GM12892 (cell line): Measurements from ENCODE around the gene OR2T34.
"Not testable (repeated sequence)": the region's sequence is repeated elsewhere in the genome, so short reads cannot be mapped to it uniquely, and the experiment has no call there.

Source experiments
- DNase-seq: peaks from one replicate; pipeline ENCODE4 v3.0.0; 2011; ENCODE audit not compliant: insufficient read length
- FAIRE-seq: peaks from 2 replicates; lab custom pipeline; 2011; peaks lifted over from hg19 to GRCh38; lab: Jason Lieb, UNC
- POLR2A ChIP-seq: IDR thresholded peaks from 2 replicates; pipeline ENCODE4 v1.6.1; 2011; ENCODE audit warnings: low read depth, low read length, control low read depth
- POLR2AphosphoS5 ChIP-seq: IDR thresholded peaks from 2 replicates; pipeline ENCODE4 v1.6.1; 2011; ENCODE audit warnings: low read depth, low read length, control low read depth
- TAF1 ChIP-seq: IDR thresholded peaks from 2 replicates; pipeline ENCODE4 v1.6.1; 2011; ENCODE audit warnings: low read depth, mild to moderate bottlenecking, control low read depth, low read length, borderline replicate concordance

Gene OR2T34

DNA sequence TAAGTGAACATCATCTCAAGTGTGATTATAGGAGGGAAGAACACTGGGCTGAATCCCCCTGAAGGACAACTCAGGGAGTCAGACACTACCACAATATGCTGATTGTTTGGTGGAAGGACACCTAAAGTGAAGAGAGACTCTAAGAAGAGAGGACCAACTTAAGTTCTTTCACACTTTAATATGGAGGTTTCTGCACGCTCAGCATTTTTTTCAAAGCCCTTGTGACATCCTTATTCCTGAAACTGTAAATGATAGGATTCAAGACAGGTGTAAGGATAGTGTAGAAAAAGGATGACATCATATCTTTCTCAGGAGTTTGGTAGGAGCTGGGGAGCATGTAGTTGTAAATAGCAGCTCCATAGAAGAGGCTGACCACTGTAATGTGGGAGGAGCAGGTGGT lies 18.1 kb upstream of the OR2T34 start:
- no peak for FAIRE-seq
- TF ChIP-seq POLR2A (no peak), TAF1 (no peak), POLR2AphosphoS5 (no peak)
- no peak for DNase-seq

DNA sequence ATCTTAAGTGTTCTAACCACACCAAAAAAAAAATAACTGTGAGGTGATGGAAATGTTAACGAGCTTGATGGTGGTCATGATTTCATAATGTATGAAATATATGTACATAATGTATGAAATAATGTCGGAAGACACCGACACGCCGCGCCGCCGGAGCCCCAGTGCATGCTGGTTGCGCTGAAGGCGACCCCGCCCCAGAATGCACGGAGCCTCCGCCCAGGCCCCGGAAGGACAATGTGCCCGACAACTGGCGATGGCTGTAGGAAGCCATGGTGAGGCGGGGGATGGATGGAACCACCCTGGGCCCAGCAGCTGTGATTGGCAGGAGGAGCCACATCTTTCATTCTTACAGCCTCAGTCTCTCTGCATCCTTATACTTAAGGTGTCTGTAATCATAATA lies 15.5 kb upstream of the OR2T34 start:
- DNase-seq (no peak), FAIRE-seq (no peak)

DNA sequence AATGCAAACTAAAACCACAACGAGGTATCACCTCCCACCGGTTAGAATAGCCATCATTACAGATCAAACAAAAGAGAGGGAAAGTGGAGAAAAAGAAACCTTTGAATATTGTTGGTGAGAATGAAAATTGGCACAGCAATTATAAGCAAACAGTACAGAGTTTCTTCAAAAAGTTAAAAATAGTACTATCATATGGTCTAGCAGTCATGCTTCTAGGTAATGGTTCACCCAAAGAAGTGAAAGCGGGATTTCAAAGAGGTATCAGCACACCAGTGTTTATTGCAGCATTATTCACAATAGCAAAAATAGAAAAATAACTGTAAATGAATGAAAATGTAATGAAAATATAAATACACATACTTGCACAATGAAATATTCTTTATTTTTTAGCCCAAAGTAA lies 14.8 kb upstream of the OR2T34 start:
- no peak for DNase-seq
- no peak for FAIRE-seq
- TF ChIP-seq POLR2AphosphoS5 = no peak
- TF ChIP-seq POLR2A = no peak
- no peak for TF ChIP-seq TAF1

More for the DNA sequence above, 15.5 kb upstream of the OR2T34 start:
- TF ChIP-seq POLR2A = no peak
- TF ChIP-seq TAF1 = no peak
- no peak for TF ChIP-seq POLR2AphosphoS5

GRCh38 chr1:248585266-248585665 lies 10.7 kb upstream of the OR2T34 start:
- TF ChIP-seq TAF1 = no peak
- no peak for TF ChIP-seq POLR2A
- no peak for TF ChIP-seq POLR2AphosphoS5
- DNase-seq (no peak), FAIRE-seq (no peak)

- TF ChIP-seq POLR2AphosphoS5 = no peak
- TF ChIP-seq TAF1 = no peak
- TF ChIP-seq POLR2A = no peak
- DNase-seq (no peak), FAIRE-seq (peak; percentile 9)
Observed at GRCh38 chr1:248576260-248576980, 1.9 kb upstream of the OR2T34 start.

- DNase-seq, FAIRE-seq: not testable (repeated sequence)
Observed at GRCh38 chr1:248573856-248574255, 701 bp downstream of the OR2T34 start.

GRCh38 chr1:248572049-248572448 lies 2.5 kb downstream of the OR2T34 start:
- not testable (repeated sequence) for DNase-seq, FAIRE-seq

GRCh38 chr1:248570811-248571210 lies 3.7 kb downstream of the OR2T34 start:
- not testable (repeated sequence) for DNase-seq, FAIRE-seq

- not testable (repeated sequence) for FAIRE-seq, DNase-seq
Observed at GRCh38 chr1:248569049-248569448, 5.5 kb downstream of the OR2T34 start.

DNA sequence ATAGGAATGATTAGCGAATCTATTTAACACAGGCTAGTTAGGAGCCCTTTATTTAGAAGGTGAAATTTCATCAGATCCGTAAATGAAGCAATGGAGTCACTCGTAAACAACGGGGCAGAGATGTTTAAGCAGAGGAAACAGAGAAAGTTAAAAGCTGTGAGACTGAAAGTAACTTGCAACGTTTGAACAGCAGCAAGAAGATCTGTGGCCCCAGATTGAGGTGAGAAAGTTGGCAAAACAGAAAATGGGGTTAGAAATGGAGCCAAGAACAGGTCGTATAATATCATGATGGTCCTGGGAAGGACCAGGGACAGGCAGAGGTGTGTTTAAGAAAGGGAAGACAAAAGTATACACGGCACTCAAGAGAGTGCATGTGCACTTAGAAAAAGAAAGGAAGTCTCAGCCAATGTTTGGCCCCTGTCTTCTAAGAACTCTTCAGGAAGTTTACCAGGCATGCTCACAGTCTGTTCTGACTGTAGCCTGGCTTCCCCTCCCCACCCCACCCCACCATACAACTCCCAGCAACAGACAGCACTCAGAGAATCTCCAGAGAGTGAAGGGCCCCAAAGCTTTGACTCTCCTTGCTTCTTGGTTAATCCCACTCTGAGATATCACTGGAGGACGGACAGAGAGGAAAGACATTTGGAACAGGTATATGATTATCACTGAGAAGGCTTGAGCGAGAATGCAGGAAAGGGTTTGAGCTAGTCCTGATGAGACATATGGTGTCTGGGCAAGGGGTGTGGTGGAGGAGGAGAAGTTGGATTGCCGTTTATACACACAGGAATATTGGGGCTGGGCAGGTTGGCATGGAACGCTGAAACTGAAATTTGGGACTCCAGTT lies 8.8 kb downstream of the OR2T34 start:
- not testable (repeated sequence) for DNase-seq
- peak; percentile 97 for FAIRE-seq

DNA sequence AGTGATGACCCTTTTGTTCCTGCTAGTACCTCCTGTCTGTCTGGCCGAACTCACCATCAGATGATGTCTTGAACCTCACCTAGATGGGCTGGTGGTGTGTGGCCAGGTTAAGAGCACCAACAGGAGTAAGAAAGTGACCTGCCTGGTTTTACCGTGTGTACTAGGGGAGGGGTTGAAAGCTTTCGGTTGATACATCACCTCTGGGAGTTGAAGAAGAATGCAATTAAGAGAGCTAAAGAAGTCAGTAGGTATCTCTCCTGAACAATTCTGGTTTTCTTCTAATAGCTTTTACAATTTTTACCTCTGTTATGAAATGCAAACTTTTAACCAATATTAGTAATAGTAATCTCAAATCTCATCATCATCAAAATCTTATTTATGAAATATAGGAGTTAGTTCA lies 11.9 kb downstream of the OR2T34 start, which contains the start of gene OR2T29:
Gene OR2T29, minus strand, starts transcription at position 101 of the 400 bp plus-strand sequence. CDS start 3,281 bp downstream, outside the sequence.
- DNase-seq, FAIRE-seq: not testable (repeated sequence)

DNA sequence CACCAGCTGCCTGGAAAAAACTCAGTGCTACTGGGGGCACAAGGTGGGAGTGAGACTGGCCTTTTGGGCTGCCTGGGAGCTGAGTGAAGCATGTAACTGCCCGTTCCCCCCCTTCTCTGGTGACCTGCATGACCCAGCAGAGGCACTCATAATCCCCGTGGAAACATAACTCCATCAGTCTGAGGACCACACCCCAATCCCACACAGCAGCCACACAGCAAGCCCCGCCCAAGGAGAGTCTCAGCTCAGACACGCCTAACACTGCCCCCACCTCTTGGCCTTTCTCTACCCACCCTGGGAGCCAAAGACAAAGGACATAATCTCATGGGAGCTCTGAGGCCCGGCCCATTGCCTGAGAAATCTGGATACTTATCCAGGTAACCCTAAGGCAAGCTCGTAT lies 23.5 kb downstream of the OR2T34 start:
- not testable (repeated sequence) for FAIRE-seq, DNase-seq

DNA sequence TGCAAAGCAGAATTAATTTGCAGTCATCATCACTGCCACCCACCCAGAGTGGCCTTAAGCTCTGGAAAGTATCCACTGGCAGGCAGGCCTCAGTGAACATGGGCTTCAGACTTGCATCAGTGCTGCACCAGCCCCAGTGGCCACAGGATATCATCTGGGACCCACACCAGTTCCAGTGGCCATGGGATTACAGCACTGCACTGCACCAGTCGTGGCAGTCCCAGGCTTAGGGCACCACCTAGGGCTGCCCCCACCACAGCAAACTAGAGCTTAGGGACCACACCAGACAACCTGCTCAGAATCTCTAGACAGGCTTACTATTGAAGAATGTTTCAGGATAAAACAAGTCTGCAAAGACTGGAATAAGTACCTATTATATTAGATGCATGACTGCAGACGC lies 27.2 kb downstream of the OR2T34 start:
- not testable (repeated sequence) for FAIRE-seq, DNase-seq

GRCh38 chr1:248537449-248537848 lies 37.1 kb downstream of the OR2T34 start:
- FAIRE-seq = peak; percentile 67
- DNase-seq = not testable (repeated sequence)
